HEK293 (cell line): ENCODE data around the gene SLC35F4.

ENCODE experiments used
- REST ChIP-seq: fragments of 450-650 bp; formaldehyde crosslinking; IDR thresholded peaks from 2 replicates; pipeline ENCODE4 v1.5.1; 2016; ENCODE audit warnings: missing biosample characterization, missing genetic modification characterization
- TSHZ1 ChIP-seq: fragments of 450-650 bp; formaldehyde crosslinking; IDR thresholded peaks from 2 replicates; pipeline ENCODE4 v1.5.1; 2016; ENCODE audit warnings: missing biosample characterization, missing genetic modification characterization, borderline replicate concordance
- ZNF311 ChIP-seq: fragments of 450-650 bp; formaldehyde crosslinking; IDR thresholded peaks from 2 replicates; pipeline ENCODE4 v1.5.1; 2017; ENCODE audit warnings: missing biosample characterization, missing genetic modification characterization, borderline replicate concordance
- ZNF354C ChIP-seq: fragments of 450-650 bp; formaldehyde crosslinking; IDR thresholded peaks from 2 replicates; pipeline ENCODE4 v1.5.1; 2016; ENCODE audit warnings: missing biosample characterization, missing genetic modification characterization, low read depth, borderline replicate concordance
- ZNF580 ChIP-seq: fragments of 450-650 bp; formaldehyde crosslinking; IDR thresholded peaks from 2 replicates; pipeline ENCODE4 v1.5.1; 2016; ENCODE audit warnings: missing biosample characterization, missing genetic modification characterization
- ZNF768 ChIP-seq: fragments of 450-650 bp; formaldehyde crosslinking; IDR thresholded peaks from 2 replicates; pipeline ENCODE4 v1.5.1; 2018; ENCODE audit warnings: missing biosample characterization, mild to moderate bottlenecking, missing genetic modification characterization

- TF ChIP-seq ZNF354C (tag by site-specific recombination) (no peak), TSHZ1 (no peak), ZNF768 (no peak), ZNF580 (no peak), ZNF311 (tag by site-specific recombination) (no peak), REST (tag by site-specific recombination) (no peak)
Measured at GRCh38 chr14:57574617-57575288, 291.1 kb downstream of the SLC35F4 start.
